Femur (tissue), 1 donor: Measurements from ENCODE around the gene EPB41L4B.

Experiments used
- DNase-seq: peaks from one replicate; pipeline ENCODE4 v3.0.0-alpha.2; 2017

The EPB41L4B gene

DNA sequence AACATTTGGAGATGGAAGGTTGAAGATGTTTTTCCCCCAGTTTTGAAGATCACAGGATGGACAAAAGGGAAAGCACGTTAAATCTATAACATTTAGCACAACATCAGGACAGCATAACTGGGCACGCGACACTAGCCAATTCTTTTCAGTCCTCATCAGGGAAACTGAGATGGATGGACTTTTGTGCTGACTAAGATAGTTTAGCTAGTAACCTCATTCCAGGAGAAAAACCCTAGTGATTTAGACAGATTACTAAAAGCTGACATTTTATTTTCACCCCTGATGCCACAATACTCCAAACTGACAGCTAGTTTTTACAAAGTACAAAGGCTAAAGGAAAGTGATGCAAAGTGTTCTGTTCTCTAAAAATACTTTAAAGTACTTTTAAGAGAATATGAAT is 53.3 kb downstream of the EPB41L4B start:
- no peak for DNase-seq

- DNase-seq: peak; percentile 61
Measured at GRCh38 chr9:109264877-109265587, 55.8 kb downstream of the EPB41L4B start.

GRCh38 chr9:109263358-109263757 is 57.5 kb downstream of the EPB41L4B start:
- no peak for DNase-seq

GRCh38 chr9:109258481-109259302 is 62.2 kb downstream of the EPB41L4B start:
- DNase-seq: peak; percentile 58

- DNase-seq: no peak
Measured at GRCh38 chr9:109256336-109256735, 64.5 kb downstream of the EPB41L4B start.

DNA sequence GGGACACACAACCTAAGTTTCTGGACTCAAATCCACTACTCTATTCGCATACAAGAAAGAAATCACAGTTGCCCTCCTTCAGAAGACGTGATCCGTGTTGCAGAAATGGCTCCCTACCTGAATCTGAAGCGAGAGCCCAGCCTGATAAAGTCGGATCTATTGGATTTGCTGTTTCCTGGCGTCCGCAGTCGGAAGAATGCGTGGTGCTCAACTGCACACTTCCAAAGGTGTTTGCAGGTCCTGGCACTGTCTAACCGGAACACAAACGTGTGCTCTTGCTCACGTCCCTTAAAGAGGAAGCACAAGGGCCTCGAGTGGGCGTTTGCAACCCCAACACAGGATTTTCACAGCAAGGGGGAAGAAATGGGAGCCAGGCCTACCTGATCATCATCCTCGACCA is 65.5 kb downstream of the EPB41L4B start:
- no peak for DNase-seq

GRCh38 chr9:109254317-109254716 is 66.5 kb downstream of the EPB41L4B start:
- DNase-seq: no peak

- no peak for DNase-seq
Measured at GRCh38 chr9:109253637-109254284, 67.1 kb downstream of the EPB41L4B start.

GRCh38 chr9:109253241-109253636 is 67.6 kb downstream of the EPB41L4B start:
- DNase-seq: no peak

- no peak for DNase-seq
Measured at GRCh38 chr9:109252291-109252690, 68.6 kb downstream of the EPB41L4B start.

- no peak for DNase-seq
Measured at GRCh38 chr9:109251776-109252106, 69.1 kb downstream of the EPB41L4B start.

GRCh38 chr9:109251080-109251775 is 69.6 kb downstream of the EPB41L4B start:
- DNase-seq: no peak

DNA sequence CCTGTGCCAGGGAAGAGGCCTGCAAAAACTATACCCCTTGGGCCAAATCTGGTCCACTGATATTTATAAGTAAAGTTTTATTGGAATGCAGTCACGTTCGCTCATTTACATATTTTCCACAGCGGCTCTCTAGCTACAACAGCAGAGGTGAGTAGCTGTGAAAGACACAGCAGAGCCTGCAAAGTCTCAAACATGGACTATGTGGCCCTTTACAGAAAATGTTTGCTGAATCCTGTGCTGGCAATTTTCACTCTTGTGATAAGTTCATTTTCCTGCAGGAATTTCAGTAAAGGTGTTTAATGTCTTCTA is 70.1 kb downstream of the EPB41L4B start:
- DNase-seq: no peak

DNA sequence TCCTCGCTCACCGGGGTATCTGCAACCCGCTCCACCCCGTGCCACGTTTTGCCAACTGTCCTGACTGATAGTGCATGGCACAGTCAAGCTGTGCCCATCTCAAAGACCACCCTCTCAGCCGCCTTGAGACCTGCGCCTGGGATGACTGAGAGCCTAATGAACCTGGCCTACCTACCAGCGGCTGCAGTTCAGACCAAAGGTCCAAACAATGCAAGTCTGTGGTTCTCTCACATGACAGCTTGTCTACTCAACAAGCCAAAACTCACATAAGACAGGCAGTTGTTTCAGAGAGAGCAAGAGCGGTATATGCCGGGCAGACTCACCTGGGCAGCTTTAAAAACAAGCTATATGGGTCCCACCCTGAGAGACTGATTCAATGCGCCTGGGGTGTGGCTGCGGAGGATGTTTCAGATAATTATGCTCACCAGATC is 70.5 kb downstream of the EPB41L4B start:
- DNase-seq: no peak

DNA sequence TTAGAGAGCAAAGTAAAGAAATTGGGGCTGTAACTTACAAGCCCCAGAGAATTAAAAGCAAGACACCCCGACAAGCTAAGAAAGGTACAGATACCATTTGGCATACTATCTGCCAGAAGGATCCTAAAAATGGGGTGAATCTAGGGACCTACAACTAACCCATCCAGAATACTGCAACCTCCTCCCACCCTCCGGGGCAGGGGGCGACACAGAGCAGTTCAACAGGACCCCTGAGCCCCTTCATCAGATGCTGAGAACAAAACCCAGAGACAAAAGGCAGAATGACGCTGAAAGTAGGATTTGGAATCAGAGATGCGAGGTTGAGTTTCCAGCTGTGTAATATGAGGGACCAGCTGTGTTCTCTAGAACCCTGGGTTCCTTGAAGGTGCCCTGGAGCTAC is 71.2 kb downstream of the EPB41L4B start:
- DNase-seq: no peak

DNA sequence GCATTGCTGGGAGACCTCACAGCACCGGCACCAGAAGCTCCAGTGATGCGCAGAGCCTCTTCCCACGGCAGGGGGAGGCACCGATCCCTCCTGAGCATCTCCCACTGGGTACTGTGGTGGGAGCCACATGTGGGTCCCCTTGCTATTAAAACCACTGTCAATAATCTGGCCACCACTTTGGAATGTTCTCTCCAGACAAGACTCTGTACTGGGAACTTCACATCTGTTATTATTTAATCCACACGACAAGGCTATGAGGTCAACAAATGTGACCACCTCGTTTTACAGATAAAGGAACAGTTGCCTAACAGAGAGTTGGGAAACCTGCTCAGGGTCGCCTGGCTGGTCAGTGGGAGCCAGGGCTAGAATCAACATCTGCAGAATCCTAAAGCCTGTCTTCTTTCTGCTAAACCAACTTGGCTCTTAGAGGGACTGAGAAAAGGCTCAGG is 72.7 kb downstream of the EPB41L4B start:
- no peak for DNase-seq

GRCh38 chr9:109247228-109247627 is 73.6 kb downstream of the EPB41L4B start:
- DNase-seq: no peak

DNA sequence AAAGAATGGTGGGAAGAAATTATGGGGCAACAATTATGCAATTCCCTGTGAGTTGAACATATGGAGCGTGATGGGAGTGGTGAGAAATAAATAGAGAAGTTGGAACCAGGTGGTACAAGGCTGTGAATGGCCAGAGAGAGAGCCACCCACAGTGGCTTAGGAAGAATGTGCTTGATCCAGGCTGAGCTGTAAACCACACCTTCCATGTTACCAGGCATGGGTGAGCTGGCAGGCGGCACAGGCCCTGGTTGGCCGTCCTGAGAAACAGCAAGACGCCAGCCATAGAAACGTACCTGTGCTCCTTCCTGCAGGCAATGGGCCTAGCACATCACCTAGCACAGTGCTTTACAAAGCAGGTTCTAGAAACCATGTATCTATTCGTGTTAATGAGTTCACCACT is 74.3 kb downstream of the EPB41L4B start:
- DNase-seq: no peak

GRCh38 chr9:109245310-109245897 is 75.5 kb downstream of the EPB41L4B start:
- DNase-seq: no peak

DNA sequence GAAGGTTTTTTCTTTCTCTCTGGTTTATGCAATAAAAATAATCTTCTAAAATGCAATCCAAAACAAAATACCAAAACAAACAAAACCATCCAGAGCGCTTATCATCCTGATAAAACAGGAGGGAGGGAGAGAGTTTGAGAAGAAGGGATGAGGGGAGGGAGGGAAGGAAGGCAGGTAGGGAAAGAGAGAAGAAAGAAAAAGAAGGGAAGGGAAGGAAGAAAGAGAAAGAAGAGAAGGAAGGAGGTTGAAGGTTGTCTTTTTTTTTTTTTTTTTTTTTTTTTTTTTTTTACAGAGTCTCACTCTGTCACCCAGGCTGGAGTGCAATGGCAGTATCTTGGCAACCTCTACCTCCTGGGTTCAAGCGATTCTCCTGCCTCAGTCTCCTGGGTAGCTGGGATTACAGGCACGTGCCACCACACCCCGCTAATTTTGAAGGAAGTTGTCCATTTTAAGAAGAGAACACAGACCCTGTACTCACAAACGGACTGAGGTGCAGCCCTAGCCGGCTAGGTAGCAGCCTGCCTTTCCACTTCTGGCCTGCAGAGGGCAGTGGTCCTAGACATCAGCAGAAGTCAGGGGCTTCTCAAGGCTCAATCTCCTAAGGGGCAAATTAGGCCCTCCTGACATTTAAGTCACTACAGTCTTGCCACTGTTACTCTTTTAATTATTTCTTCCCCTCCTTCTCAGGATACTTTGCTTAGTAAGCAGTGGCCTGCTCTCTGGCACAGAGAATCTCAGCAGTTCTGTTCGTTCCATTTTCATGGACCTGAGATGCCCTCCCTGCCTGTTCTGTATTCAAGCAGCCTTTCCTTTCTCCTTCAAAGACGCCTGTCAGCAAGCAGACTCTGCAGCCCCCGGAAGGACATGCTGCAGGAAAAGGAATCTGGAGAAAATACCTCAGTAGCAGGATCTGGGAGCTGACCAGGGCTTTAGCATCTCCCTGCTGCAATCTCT is 76.4 kb downstream of the EPB41L4B start:
- DNase-seq: peak; percentile 76

DNA sequence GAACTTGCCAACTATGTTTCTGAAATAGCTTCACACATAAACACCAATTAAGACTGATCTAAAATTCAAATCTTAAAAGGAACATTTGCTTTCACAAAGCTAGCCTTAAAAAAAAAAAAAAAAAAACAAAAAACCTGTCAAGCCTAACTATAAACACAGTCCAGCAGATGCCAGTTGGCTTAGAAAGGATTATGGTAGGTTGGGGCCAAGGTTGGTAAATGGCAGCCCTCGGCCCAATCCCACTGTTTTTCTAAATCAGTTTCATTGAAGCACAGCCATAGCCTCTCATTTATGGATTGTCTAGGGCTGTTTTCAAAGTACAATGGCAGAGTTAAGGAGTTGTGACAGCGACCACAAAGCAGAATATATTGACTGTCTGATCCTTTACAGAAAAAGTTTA is 78.1 kb downstream of the EPB41L4B start:
- DNase-seq: no peak

DNA sequence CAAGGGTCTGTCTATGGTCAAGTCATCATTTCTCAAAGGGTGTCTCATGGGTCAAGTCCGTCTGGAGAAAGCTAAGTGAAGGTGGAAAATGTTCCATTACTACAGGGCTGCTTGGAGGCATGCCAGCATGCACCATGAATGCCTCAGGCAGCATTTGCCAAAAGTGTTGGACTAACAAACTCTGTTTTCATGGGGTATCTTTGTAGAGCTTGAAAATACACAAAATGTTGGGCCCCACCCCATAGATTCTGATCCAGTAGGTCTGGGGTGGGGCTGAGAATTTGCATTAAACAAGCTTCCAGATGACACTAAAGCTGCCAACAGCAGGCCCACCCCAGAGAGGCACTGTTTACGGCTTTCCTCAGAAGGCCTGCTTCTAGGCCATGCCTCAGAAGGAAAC is 78.8 kb downstream of the EPB41L4B start:
- DNase-seq: no peak
